Large intestine (tissue), 3 donors: ENCODE measurements around the gene MMEL1. TPM values are rescaled to one million over a fixed set of nuclear protein-coding genes. Genes with fewer than 3 reads are reported as not detected.
A peak's percentile ranks its signal among the peaks of the same experiment; 100 is the strongest.
"Not testable (repeated sequence)": the region's sequence is repeated elsewhere in the genome, so short reads cannot be mapped to it uniquely, and the experiment has no call there.

Experiments used
- DNase-seq, 2 donors: peaks; one replicate each; pipeline versions ENCODE4 v3.0.0 to v3.0.0-alpha.2; 2013
- H3K27ac ChIP-seq: one replicate; pipeline ENCODE4 v1.5.1; 2013; ENCODE audit warnings: low read length
- H3K27me3 ChIP-seq: 2 replicates; pipeline ENCODE4 v1.6.1; 2013; ENCODE audit warnings: low read length; ENCODE audit not compliant: control insufficient read depth, insufficient read depth
- H3K36me3 ChIP-seq: 2 replicates; pipeline ENCODE4 v1.6.1; 2013; ENCODE audit warnings: low read length; ENCODE audit not compliant: control insufficient read depth, insufficient read depth
- H3K4me1 ChIP-seq: one replicate; pipeline ENCODE4 v1.6.1; 2013; ENCODE audit warnings: low read length; ENCODE audit not compliant: control insufficient read depth, insufficient read depth
- H3K4me3 ChIP-seq: one replicate; pipeline ENCODE4 v1.5.1; 2013; ENCODE audit warnings: low read length
- H3K9me3 ChIP-seq: one replicate; pipeline ENCODE4 v1.6.1; 2013; ENCODE audit warnings: mild to moderate bottlenecking, low read depth, low read length, moderate library complexity; ENCODE audit not compliant: control insufficient read depth
- WGBS: methylation state at CpG from one replicate; pipeline ENCODE4 v1.1.5; 2013; ENCODE audit warnings: low lambda C conversion rate; ENCODE audit not compliant: insufficient coverage; 5-methylcytosine and 5-hydroxymethylcytosine counted together
- polyA plus RNA-seq: library from polyadenylated mRNA; unstranded; fragments of 120-200 nt; gene quantifications from one replicate; pipeline ENCODE4 v1.2.1, GENCODE V29; 2013

Gene MMEL1
- polyA plus RNA-seq, 1 donor = 14.3 TPM

GRCh38 chr1:2652926-2653571 is 20.2 kb upstream of the MMEL1 start:
- WGBS = no CpG with 5 or more reads among the region's 12 CpGs
- not testable (repeated sequence) for H3K27ac ChIP-seq, H3K4me1 ChIP-seq, H3K27me3 ChIP-seq, H3K36me3 ChIP-seq, DNase-seq, H3K4me3 ChIP-seq
- peaks cover 29% of the 10 kb centered on the region for H3K9me3 ChIP-seq

GRCh38 chr1:2652152-2652925 is 19.5 kb upstream of the MMEL1 start:
- not testable (repeated sequence) for H3K27ac ChIP-seq, H3K36me3 ChIP-seq, H3K4me3 ChIP-seq, DNase-seq, H3K27me3 ChIP-seq, H3K4me1 ChIP-seq
- WGBS = 34% methylated on average over 2 of the region's 16 CpGs
- H3K9me3 ChIP-seq = peaks cover 29% of the 10 kb centered on the region

GRCh38 chr1:2650967-2651645 is 18.3 kb upstream of the MMEL1 start:
- Histone ChIP-seq H3K4me1 (no peaks in the 10 kb centered on the region), H3K27ac (no peak overlapping the region), H3K27me3 (no peaks in the 10 kb centered on the region), H3K4me3 (no peak overlapping the region), H3K36me3 (no peaks in the 10 kb centered on the region), H3K9me3 (peaks cover 27% of the 10 kb centered on the region)
- no CpG with 5 or more reads among the region's 10 CpGs for WGBS
- no peak for DNase-seq

GRCh38 chr1:2646837-2647236 is 14.0 kb upstream of the MMEL1 start:
- no CpG with 5 or more reads among the region's 5 CpGs for WGBS
- H3K27me3 ChIP-seq = no peaks in the 10 kb centered on the region
- H3K36me3 ChIP-seq = no peaks in the 10 kb centered on the region
- H3K4me1 ChIP-seq = peaks cover 9% of the 10 kb centered on the region
- no peak for DNase-seq
- H3K4me3 ChIP-seq = no peak overlapping the region
- peaks cover 10% of the 10 kb centered on the region for H3K9me3 ChIP-seq
- no peak overlapping the region for H3K27ac ChIP-seq

GRCh38 chr1:2645776-2646175 is 13.0 kb upstream of the MMEL1 start:
- Histone ChIP-seq H3K4me1 (peaks cover 13% of the 10 kb centered on the region), H3K9me3 (peaks cover 10% of the 10 kb centered on the region), H3K4me3 (no peak overlapping the region), H3K27ac (no peak overlapping the region), H3K27me3 (no peaks in the 10 kb centered on the region), H3K36me3 (no peaks in the 10 kb centered on the region)
- no peak for DNase-seq
- WGBS = 100% methylated on average over 1 of the region's 11 CpGs

GRCh38 chr1:2645143-2645542 is 12.3 kb upstream of the MMEL1 start:
- Histone ChIP-seq H3K27ac (no peak overlapping the region), H3K4me1 (peaks cover 20% of the 10 kb centered on the region), H3K27me3 (no peaks in the 10 kb centered on the region), H3K9me3 (peaks cover 10% of the 10 kb centered on the region), H3K4me3 (no peak overlapping the region), H3K36me3 (no peaks in the 10 kb centered on the region)
- DNase-seq = no peak
- WGBS = no CpG with 5 or more reads among the region's 14 CpGs

- no peak for DNase-seq
- no CpG with 5 or more reads among the region's 12 CpGs for WGBS
- Histone ChIP-seq H3K4me3 (no peak overlapping the region), H3K27ac (no peak overlapping the region), H3K36me3 (no peaks in the 10 kb centered on the region), H3K27me3 (no peaks in the 10 kb centered on the region), H3K9me3 (peaks cover 10% of the 10 kb centered on the region), H3K4me1 (peaks cover 25% of the 10 kb centered on the region)
These were observed 11.8 kb upstream of the MMEL1 start for GRCh38 chr1:2644591-2645101.

GRCh38 chr1:2644171-2644570 is 11.4 kb upstream of the MMEL1 start:
- Histone ChIP-seq H3K4me3 (no peak overlapping the region), H3K27ac (no peak overlapping the region), H3K36me3 (no peaks in the 10 kb centered on the region), H3K4me1 (peaks cover 26% of the 10 kb centered on the region), H3K9me3 (peaks cover 10% of the 10 kb centered on the region), H3K27me3 (no peaks in the 10 kb centered on the region)
- no CpG with 5 or more reads among the region's 14 CpGs for WGBS
- DNase-seq = no peak

GRCh38 chr1:2643414-2644077 is 10.7 kb upstream of the MMEL1 start:
- Histone ChIP-seq H3K36me3 (no peaks in the 10 kb centered on the region), H3K4me1 (peaks cover 26% of the 10 kb centered on the region), H3K27me3 (no peaks in the 10 kb centered on the region), H3K4me3 (peak overlapping the region; percentile 84), H3K27ac (no peak overlapping the region), H3K9me3 (peaks cover 10% of the 10 kb centered on the region)
- DNase-seq = no peak
- WGBS = no CpG with 5 or more reads among the region's 24 CpGs
